Fibroblast of skin of back (primary cell): ENCODE measurements around the gene MAP2K4.
A peak's percentile ranks its signal among the peaks of the same experiment; 100 is the strongest.

ENCODE experiments used
- DNase-seq: peaks from one replicate; pipeline ENCODE4 v3.0.0-alpha.2; 2013

MAP2K4 gene

GRCh38 chr17:12178644-12179330 is 158.1 kb downstream of the MAP2K4 start:
- DNase-seq: no peak

GRCh38 chr17:12180644-12181261 is 160.1 kb downstream of the MAP2K4 start:
- peak; percentile 69 for DNase-seq

GRCh38 chr17:12187658-12188057 is 167.0 kb downstream of the MAP2K4 start:
- DNase-seq: no peak

GRCh38 chr17:12193144-12193735 is 172.6 kb downstream of the MAP2K4 start:
- no peak for DNase-seq
